B cell (primary cell): Measurements from ENCODE around the gene GNA14.

ENCODE experiments used
- CTCF ChIP-seq: fragments of 200-600 bp; IDR thresholded peaks from one replicate; pipeline ENCODE4 v1.8.0; 2022; ENCODE audit warnings: antibody characterized with exemption, mild to moderate bottlenecking
- EZH2 ChIP-seq: IDR thresholded peaks from 2 replicates; pipeline ENCODE4 v1.6.1; 2012; ENCODE audit warnings: borderline replicate concordance, low read depth, mild to moderate bottlenecking, moderate library complexity, low read length; ENCODE audit not compliant: insufficient read depth, poor library complexity, severe bottlenecking

GRCh38 chr9:77534376-77535057 is 113.6 kb downstream of the GNA14 start:
- TF ChIP-seq EZH2 (no peak), CTCF (no peak)
